NCI-H187 (cell line): ENCODE data around the gene OSGIN1.
A peak's percentile ranks its signal among the peaks of the same experiment; 100 is the strongest.

ENCODE experiments used
- DNase-seq, 2 experiments: peaks; one replicate each; lab custom pipeline; 2025; lab: John Stamatoyannopoulos, UW

Gene OSGIN1

DNA sequence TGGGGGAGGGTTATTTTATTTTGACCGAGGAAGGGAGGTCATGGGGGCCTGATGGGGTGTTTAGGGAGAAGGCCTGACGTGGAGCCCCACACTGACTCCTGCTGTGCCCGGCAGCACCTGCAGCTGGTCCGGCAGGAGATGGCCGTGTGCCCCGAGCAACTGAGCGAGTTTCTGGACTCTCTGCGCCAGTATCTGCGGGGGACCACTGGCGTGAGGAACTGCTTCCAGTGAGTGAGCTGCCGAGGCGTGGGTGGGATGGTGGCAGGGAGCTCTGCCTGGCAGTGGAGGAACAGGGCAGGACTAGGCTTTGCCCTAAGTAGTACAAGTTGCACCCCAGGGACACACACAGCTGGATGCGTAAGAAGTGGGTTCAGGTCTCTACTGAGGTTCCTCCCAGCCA lies 45.1 kb downstream of the OSGIN1 start:
- no peak for DNase-seq

DNA sequence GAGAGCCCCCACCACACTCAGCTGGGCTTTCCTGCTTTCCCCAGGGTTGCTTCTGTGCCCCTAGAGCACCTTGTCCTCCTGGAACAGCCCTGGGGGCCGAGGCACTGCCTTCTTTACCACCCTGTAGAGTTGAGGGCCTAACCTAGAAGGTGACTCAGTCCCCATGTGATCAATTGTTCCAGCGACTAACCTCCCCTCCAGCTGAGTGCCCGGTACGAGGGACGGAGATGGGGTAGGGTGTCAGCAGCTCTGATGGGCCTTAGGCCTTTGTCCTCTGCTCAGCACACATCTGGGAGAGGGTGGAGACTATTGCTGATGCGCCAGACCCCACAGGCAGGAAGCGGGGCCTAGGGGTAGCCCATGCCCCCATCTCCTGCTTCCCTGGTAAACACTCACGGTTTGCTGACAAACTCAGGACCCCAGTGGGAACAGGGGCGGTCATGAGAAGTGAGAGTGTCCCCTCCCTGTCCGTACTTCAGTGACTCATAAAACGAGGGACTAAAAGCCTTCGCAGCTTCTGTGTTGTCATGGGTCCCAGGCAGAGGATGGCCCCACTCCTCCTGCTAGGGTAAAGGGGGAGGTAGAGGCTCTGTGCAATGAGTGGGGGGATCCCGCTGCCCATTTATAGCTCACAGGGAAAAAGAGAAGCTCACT lies 48.1 kb downstream of the OSGIN1 start:
- DNase-seq: no peak

DNA sequence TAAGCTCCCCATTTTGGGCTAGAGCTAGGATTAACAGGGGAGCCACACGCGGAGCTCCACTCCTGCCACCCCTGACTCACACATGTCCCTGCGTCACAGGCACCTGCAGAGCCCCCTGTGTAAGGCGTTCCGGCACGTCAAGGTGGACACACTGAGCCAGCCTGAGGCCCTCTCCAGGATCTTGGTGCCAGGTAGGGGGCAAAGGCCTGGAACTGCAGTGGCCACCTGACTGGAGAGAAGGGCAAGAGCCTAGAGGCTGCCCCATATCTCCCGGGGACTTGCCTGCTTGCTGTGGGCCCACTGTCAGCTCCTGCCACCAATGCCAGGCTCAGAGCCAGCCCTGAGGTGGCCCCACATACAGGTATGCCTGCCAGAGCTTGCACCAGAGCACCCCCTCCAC lies 48.7 kb downstream of the OSGIN1 start:
- DNase-seq: no peak

DNA sequence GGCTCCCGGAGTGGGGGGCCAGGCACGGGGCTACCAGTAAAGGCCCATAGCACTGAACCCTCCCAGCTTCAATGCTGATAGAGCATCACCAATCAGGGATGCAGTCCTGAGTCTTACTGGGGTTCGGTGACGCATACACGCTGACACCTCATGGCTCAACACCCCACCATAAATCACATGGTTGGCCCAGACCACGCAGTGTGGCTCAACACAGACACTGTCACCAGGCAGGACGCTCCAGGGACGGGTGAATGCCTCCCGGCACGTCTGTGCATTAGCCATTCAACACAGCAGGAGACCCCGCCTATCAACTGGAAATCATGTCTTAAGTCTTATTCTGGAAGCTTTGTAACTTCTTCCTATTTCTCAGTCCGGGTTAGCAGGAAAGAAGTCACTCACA lies 50.0 kb downstream of the OSGIN1 start:
- no peak for DNase-seq

DNA sequence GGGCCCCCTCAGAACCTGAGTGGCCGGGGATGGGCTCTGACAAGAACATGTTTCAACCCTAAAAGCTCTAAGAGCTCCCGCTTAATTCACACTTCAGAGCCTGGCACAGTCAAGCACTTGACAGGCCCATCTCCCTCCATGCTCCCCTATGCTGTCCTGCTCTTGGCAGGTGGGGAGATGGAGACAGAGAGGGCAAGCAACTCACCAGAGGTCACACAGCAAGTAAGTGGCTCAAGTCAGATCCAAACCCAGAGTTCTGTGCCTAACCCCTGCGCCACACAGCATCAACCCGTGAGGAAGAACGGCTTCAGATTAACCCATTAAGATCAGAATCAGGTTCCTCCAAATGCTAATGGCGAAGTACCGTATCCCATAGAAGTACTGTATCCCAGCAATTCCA lies 51.4 kb downstream of the OSGIN1 start:
- DNase-seq: no peak

DNA sequence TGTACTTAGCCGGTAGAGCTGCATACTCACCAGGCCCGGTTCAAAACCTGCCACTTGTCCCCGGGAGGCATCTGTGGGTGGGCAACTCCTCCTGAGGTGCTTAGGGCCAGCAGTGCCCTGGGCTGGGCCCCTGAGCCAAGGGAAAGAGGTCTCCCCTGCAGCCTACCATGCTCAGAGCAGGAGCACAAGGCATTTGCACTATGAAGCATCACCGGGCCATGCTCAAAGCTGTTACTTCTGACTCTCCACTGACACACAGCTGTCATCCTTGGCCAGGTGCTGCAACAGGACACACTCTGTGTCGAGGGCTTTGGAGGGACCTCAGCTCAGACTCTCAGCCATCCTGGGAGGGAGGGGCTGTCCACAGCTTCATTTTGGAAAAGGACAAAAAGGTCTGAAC lies 52.4 kb downstream of the OSGIN1 start:
- no peak for DNase-seq

DNA sequence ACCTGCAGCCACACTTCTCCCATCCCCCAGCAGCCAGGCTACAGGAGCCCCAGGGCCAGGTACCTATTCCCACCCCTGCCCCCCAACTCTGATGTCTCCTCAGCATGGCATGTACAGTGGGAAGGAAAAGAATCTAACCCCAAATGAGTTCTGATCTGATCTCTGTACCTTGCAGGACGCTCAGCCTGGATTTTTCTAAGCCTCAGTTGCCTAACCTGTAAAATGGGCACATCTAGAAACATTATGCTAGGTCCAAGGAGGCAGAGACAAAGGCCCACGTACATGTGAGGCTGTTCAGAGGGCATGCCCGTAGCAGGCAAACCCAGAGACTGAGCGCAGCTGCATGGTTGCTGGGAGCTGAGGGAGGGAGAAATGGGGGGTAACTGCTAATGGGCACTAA lies 54.5 kb downstream of the OSGIN1 start:
- DNase-seq: no peak

DNA sequence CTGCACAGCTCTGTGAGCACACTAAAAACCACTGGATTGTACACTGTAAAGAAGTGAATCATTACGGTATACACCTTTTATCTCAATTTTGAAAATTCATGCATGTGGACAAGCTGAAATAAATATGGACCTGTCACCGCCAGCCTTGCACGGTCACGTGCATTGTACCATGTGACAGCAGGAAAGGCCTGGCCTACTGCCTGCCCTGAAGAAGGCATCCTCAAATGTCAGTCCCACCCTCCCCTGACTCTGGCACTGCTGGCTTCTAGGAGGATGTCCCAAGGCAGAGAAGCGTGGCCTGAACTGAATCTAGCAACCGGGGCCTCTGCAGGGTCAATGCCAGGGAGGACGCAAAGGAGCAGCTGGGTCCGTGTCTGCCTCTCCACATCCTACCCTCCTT lies 54.9 kb downstream of the OSGIN1 start:
- DNase-seq: no peak

DNA sequence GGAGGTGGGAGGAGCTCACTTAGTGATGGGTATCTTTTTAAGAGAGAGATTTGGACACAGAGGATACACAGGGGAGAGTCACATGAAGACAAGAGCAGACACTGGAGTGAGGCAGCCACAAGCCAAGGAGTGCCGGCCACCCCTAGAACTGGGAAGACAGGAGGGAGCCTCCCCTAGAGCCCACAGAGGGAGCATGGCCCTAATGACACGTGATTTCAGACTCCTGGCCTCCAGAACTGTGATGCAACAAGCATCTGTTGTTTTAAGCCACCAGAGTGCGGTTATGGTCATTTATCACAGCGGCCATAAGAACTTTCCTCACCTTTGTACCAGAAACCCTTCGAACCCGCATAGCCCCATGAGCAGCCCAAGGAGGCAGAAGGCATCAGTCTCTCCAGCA lies 56.2 kb downstream of the OSGIN1 start:
- DNase-seq: no peak

DNA sequence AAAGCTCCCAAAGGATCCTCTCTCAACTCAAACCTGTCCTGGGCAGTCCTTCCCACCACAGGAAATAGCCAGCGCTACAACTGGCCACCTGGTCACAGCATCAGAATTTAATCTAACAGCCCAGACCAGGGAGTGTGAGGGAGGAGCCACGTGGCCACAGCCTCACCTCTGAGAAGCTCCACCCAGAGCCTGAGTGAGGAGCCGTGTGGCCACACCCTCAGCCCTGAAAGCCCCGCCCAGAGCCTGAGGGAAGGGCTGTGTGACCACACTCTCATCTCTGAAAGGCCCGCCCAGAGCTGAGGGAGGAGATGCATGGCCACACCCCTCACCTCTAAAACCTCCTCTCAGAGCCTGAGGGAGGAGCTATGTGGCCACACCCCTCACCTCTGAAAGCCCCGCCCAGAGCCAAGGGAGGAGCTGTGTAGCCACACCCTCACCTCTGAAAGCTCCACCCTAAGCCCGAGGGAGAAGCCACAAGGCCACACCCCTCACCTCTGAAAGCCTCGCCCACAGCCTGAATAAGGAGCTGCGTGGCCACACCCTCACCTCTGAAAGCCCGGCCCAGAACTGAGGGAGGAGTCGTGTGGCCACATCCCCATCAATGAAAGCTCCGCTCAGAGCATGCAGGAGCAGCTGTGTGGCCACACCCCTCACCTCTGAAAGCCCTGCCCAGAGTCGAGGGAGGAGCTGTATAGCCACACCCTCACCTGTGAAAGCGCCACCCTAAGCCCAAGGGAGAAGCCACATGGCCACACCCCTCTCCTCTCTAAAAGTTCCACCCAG lies 60.9 kb downstream of the OSGIN1 start:
- DNase-seq: peak; percentile 98 to 99

DNA sequence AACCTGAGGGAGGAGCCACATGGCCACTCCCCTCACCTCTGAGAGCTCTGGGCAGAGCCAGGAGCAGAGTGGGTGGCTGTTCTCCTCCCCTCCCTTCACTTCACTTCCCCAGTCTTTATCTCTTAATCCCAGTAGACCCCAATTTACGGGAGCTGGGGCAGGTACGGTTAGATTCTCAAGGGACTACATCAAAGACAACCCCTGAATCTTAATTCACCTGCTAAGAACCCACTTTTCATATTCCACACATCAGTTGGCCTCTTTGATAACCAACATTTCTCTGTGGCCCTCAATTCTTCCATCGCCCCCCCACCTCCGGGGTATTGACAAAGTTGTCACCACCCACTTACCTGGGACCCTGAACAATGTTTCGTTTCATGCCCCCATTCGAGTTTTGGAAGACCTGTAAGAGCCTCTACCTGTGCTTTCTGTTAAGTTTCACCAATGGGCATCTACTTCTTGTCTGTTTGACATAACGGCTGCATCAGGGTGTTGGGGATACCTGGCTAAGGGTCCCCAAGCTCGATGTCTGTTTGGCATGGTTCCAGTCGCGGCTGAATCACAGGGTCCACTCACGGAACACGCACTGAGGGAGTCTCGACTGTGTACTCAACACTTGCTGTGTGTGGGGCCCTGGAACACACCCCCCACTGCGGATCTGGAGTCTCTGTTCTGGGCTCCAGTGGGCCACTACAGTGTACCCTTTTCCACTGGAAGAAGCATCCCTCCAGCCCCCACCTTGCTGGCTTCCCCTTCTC lies 61.7 kb downstream of the OSGIN1 start:
- no peak for DNase-seq

DNA sequence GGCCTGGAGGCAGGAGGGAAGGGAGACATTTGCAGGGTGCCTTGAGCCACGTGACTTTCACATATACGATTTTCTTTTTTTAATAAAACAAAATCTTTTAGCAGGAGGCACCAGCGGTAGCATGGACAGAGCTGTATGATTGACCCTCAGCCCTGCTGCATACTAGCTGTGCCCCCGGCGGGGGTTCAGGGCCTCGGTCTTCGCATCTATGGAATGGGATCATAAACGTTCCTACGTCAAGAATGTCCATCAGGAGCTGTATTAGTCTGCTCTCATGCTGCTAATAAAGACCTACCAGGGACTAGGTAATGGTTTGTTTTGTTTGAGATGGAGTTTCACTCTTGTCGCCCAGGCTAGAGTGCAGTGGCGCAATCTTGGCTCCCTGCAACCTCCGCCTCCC lies 62.4 kb downstream of the OSGIN1 start:
- DNase-seq: no peak
